Subcutaneous abdominal adipose tissue (tissue), 5 donors: Measurements from ENCODE around the gene RFPL3.
"Not testable (repeated sequence)": the region's sequence is repeated elsewhere in the genome, so short reads cannot be mapped to it uniquely, and the experiment has no call there.

Experiments
- H3K27ac ChIP-seq: one replicate; pipeline ENCODE4 v1.7.0; 2013; ENCODE audit warnings: low read depth, mild to moderate bottlenecking, inconsistent platforms, low read length, moderate library complexity
- H3K27me3 ChIP-seq, 5 donors: one replicate each; pipeline ENCODE4 v1.7.0; 2013; ENCODE audit warnings: low read length in 5 of 5, inconsistent platforms in 1 of 5; ENCODE audit not compliant: control insufficient read depth in 5 of 5, insufficient read depth in 4 of 5
- H3K36me3 ChIP-seq, 5 donors: one replicate each; pipeline ENCODE4 v1.7.0; 2013; ENCODE audit warnings: low read length in 5 of 5; ENCODE audit not compliant: control insufficient read depth in 5 of 5, insufficient read depth in 5 of 5
- H3K4me1 ChIP-seq, 5 donors: one replicate each; pipeline ENCODE4 v1.7.0; 2013; ENCODE audit warnings: low read length in 5 of 5, mild to moderate bottlenecking in 3 of 5, moderate library complexity in 1 of 5; ENCODE audit not compliant: control insufficient read depth in 5 of 5, insufficient read depth in 5 of 5
- H3K4me3 ChIP-seq, 5 donors: one replicate each; pipeline ENCODE4 v1.7.0; 2013; ENCODE audit warnings: low read length in 5 of 5, low read depth in 1 of 5
- H3K9ac ChIP-seq, 5 donors: one replicate each; pipeline ENCODE4 v1.7.0; 2013; ENCODE audit warnings: low read length in 5 of 5, mild to moderate bottlenecking in 4 of 5, moderate library complexity in 3 of 5
- H3K9me3 ChIP-seq, 5 donors: one replicate each; pipeline ENCODE4 v1.7.0; 2013; ENCODE audit warnings: low read length in 5 of 5; ENCODE audit not compliant: control insufficient read depth in 5 of 5
- donor health status: healthy.
- donor health status: healthy.
- donor health status: healthy.
- donor health status: healthy.
- donor health status: healthy.

Gene RFPL3

GRCh38 chr22:32357567-32357966, at the start of gene RFPL3:
Gene RFPL3, plus strand, starts transcription at chr22:32357867. Its CDS starts 205 bp downstream, at chr22:32358072.
- H3K4me1 ChIP-seq, H3K4me3 ChIP-seq, H3K27me3 ChIP-seq: not testable (repeated sequence)

DNA sequence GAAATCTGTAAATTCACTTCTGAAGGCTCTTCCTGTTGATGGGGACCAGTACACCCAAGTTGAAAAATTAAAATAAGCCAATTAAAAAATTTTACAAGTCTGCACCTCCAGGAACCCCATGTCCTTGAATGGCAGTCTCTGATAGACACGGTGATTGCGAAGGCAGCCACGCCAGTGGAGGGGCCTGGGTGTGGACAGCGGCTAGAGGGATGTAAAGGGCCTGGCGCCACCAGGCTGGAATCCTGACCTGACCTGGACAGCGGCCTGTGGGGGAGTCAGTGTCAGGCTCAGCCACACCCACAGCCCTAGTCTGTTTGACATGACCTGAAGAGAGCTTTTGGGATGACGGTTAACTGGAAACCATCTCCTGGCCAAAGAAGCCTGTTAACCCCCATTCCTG, 49.5 kb upstream of the RFPL3 start:
- H3K4me3 ChIP-seq, result no peak overlapping the region
- H3K27ac ChIP-seq, result no peak overlapping the region
- H3K4me1 ChIP-seq, result no peaks in the 10 kb centered on the region
- H3K9me3 ChIP-seq, result no peaks in the 10 kb centered on the region
- no peak overlapping the region for H3K9ac ChIP-seq
- peaks cover 14 to 29% (median 19%) of the 10 kb centered on the region in 5 donors for H3K27me3 ChIP-seq
- peaks cover 0 to 2% (median 0%) of the 10 kb centered on the region in 5 donors for H3K36me3 ChIP-seq

More at GRCh38 chr22:32357567-32357966, at the start of gene RFPL3:
- not testable (repeated sequence) for H3K36me3 ChIP-seq, H3K9ac ChIP-seq, H3K9me3 ChIP-seq, H3K27ac ChIP-seq

- peaks cover 14 to 29% (median 19%) of the 10 kb centered on the region in 5 donors for H3K27me3 ChIP-seq
Observed at GRCh38 chr22:32308934-32309333, 48.7 kb upstream of the RFPL3 start.

GRCh38 chr22:32309585-32310251, 47.9 kb upstream of the RFPL3 start:
- no peak overlapping the region for H3K4me3 ChIP-seq
- H3K4me1 ChIP-seq, result no peaks in the 10 kb centered on the region
- no peak overlapping the region for H3K27ac ChIP-seq
- H3K9ac ChIP-seq, result no peak overlapping the region
- H3K36me3 ChIP-seq, result peaks cover 0 to 2% (median 0%) of the 10 kb centered on the region in 5 donors
- peaks cover 14 to 29% (median 19%) of the 10 kb centered on the region in 5 donors for H3K27me3 ChIP-seq
- H3K9me3 ChIP-seq, result no peaks in the 10 kb centered on the region

More at GRCh38 chr22:32308934-32309333, 48.7 kb upstream of the RFPL3 start:
- Histone ChIP-seq H3K4me3 (no peak overlapping the region), H3K9me3 (no peaks in the 10 kb centered on the region), H3K9ac (no peak overlapping the region), H3K36me3 (peaks cover 0 to 2% (median 0%) of the 10 kb centered on the region in 5 donors), H3K4me1 (no peaks in the 10 kb centered on the region), H3K27ac (no peak overlapping the region)

GRCh38 chr22:32310777-32311176, 46.9 kb upstream of the RFPL3 start:
- peaks cover 7 to 26% (median 14%) of the 10 kb centered on the region in 5 donors for H3K27me3 ChIP-seq
- no peaks in the 10 kb centered on the region for H3K9me3 ChIP-seq
- no peak overlapping the region for H3K4me3 ChIP-seq
- H3K4me1 ChIP-seq, result no peaks in the 10 kb centered on the region
- H3K27ac ChIP-seq, result no peak overlapping the region
- H3K36me3 ChIP-seq, result peaks cover 0 to 2% (median 0%) of the 10 kb centered on the region in 5 donors
- no peak overlapping the region for H3K9ac ChIP-seq

DNA sequence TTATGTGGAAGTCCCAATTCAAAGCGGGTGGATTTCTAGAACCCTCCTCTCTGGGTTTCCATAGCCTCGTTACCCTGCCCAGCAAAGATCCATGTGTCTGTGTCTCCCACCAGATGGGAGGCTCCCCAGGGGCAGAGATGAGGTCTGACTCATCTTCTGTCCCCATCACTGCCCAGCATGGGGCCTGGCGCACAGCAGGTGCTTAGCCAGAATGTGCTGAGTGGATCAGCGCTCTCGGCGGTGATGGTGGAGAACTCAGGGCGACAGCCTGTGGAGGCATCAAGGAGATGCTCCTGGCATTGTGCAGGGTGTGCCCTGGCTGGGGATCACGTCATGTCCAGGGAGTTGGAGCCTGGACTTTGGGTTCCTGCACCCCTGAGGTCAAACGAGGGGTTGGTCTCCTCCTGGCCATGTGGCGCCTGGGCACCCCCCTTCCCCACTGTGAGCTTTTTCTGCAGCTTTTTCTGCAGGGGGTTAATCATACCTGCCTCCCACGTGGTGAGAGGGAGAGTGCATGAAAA, 46.1 kb upstream of the RFPL3 start:
- H3K27me3 ChIP-seq, result peaks cover 7 to 24% (median 14%) of the 10 kb centered on the region in 5 donors
- H3K4me3 ChIP-seq, result no peak overlapping the region
- no peak overlapping the region for H3K9ac ChIP-seq
- peaks cover 0 to 2% (median 0%) of the 10 kb centered on the region in 5 donors for H3K36me3 ChIP-seq
- no peaks in the 10 kb centered on the region for H3K4me1 ChIP-seq
- no peak overlapping the region for H3K27ac ChIP-seq
- no peaks in the 10 kb centered on the region for H3K9me3 ChIP-seq

- no peak overlapping the region for H3K4me3 ChIP-seq
- no peaks in the 10 kb centered on the region for H3K9me3 ChIP-seq
- no peaks in the 10 kb centered on the region for H3K4me1 ChIP-seq
- peaks cover 0 to 2% (median 0%) of the 10 kb centered on the region in 5 donors for H3K36me3 ChIP-seq
- no peak overlapping the region for H3K27ac ChIP-seq
- peaks cover 7 to 15% (median 10%) of the 10 kb centered on the region in 5 donors for H3K27me3 ChIP-seq
- H3K9ac ChIP-seq, result no peak overlapping the region
Observed at GRCh38 chr22:32312748-32313147, 44.9 kb upstream of the RFPL3 start.

DNA sequence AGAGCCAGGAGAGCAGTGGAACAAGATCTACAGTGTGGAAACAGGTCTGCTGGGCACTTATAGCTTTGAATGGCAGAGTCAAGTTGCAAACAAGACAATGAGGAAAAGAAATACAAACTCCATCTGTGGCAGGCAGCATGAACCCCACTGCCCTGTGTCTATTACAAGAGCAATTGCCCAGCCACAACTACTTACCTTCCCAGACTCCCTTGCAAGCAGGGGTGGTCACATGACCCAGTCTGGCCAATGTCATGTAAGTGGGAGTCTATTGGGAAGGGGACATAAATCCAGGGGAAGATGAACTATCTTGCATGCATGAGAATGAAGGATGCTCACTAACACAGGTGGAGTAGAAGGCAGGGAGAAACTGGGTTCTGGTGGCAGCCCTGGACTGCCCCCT, 44.1 kb upstream of the RFPL3 start:
- Histone ChIP-seq H3K4me1 (no peaks in the 10 kb centered on the region), H3K36me3 (peaks cover 0 to 2% (median 0%) of the 10 kb centered on the region in 5 donors), H3K4me3 (no peak overlapping the region), H3K27me3 (peaks cover 7 to 14% (median 10%) of the 10 kb centered on the region in 5 donors), H3K9ac (no peak overlapping the region), H3K27ac (no peak overlapping the region), H3K9me3 (no peaks in the 10 kb centered on the region)

DNA sequence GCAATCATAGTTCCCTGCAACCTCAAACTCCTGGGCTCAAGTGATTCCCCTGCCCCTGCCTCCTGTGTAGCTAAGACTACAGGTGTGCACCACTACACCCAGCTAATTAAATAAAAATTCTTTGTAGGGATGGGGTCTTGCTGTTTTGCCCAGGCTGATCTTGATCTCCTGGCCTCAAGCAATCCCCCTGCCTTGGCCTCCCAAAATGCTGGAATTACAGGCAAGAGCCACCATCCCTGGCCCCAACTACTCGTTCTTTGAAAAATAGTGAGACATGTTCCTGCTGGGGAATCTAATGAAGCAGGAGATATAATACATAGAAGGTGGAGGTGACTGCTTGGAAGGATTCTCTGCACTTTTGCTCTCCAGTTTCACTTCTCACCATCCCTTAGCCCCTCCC, 40.1 kb upstream of the RFPL3 start:
- H3K36me3 ChIP-seq, result no peaks in the 10 kb centered on the region
- H3K9ac ChIP-seq, result no peak overlapping the region
- no peak overlapping the region for H3K4me3 ChIP-seq
- peaks cover 0 to 7% (median 4%) of the 10 kb centered on the region in 5 donors for H3K27me3 ChIP-seq
- H3K9me3 ChIP-seq, result peaks cover 0 to 7% (median 0%) of the 10 kb centered on the region in 5 donors
- no peak overlapping the region for H3K27ac ChIP-seq
- no peaks in the 10 kb centered on the region for H3K4me1 ChIP-seq

GRCh38 chr22:32318361-32318760, 39.3 kb upstream of the RFPL3 start:
- no peak overlapping the region for H3K4me3 ChIP-seq
- H3K4me1 ChIP-seq, result no peaks in the 10 kb centered on the region
- H3K27ac ChIP-seq, result no peak overlapping the region
- peaks cover 0 to 7% (median 0%) of the 10 kb centered on the region in 5 donors for H3K9me3 ChIP-seq
- no peak overlapping the region for H3K9ac ChIP-seq
- H3K36me3 ChIP-seq, result no peaks in the 10 kb centered on the region
- peaks cover 0 to 7% (median 4%) of the 10 kb centered on the region in 5 donors for H3K27me3 ChIP-seq
